ENCODE measurements around the gene SUN1. TPM values are rescaled to one million over a fixed set of nuclear protein-coding genes. Genes with fewer than 3 reads are reported as not detected.

The SUN1 gene
- total and polyA plus RNA-seq, 5 donors = 86.9 to 163 (median 139) TPM

DNA sequence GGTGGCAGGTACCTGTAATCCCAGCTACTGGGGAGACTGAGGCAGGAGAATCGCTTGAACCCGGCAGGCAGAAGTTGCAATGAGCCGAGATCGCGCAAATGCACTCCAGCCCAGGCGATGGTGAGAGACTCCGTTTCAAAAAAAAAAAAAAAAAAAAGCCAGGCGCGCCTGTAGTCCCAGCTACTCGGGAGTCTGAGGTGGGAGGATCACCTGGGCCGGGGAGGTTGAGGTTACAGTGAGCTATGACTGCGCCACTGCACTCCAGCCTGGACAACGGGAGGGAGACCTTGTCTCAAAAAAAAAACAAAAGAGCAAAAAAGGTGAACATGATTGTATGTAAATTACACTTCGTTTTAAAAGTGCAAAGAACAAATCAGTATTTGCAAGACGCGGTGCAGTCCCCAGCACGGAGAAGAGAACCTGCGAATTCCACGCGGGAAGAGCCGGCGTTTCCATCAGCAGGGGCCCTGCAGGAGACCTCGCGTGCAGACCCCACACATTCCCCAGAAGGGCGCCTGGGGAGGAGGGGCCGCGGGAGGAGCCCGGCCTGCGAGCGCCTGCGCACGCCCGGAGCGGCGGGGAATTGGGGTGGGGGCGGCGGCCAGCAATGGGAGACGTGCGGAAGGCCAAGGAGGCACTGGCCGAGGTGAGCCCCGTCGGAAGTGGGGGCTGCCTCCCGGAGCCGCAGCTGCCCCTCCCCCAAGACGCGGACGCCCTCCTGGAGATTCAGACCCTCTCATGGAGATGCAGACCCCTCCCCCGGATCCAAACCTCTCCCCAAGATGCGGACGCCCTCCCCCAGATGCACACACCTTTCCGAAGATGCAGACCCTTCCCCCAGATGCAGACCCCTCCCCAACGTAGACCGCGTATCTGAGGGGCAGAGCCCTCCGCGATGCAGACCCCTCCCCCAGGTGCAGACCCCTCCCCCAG lies 16.7 kb upstream of the SUN1 start:
- DNase-seq = peak; percentile 35 to 79 (median 74)
- Histone ChIP-seq H3K27me3 (ENCODE audit: control insufficient read depth, insufficient read depth) (no peaks in the 10 kb centered on the region), H3K4me3 (ENCODE audit: low read length) (peak overlapping the region; percentile 62), H3K27ac (ENCODE audit: low read length) (peak overlapping the region; percentile 72), H3K4me1 (ENCODE audit: control insufficient read depth, insufficient read depth, low read length) (peaks cover 9% of the 10 kb centered on the region), H3K9me3 (ENCODE audit: control insufficient read depth, low read length) (no peaks in the 10 kb centered on the region)
- WGBS = 25% methylated on average over 56 of the region's 56 CpGs
- no peak for ATAC-seq
- intact Hi-C loops (cut with DNase I) = no loop called here

DNA sequence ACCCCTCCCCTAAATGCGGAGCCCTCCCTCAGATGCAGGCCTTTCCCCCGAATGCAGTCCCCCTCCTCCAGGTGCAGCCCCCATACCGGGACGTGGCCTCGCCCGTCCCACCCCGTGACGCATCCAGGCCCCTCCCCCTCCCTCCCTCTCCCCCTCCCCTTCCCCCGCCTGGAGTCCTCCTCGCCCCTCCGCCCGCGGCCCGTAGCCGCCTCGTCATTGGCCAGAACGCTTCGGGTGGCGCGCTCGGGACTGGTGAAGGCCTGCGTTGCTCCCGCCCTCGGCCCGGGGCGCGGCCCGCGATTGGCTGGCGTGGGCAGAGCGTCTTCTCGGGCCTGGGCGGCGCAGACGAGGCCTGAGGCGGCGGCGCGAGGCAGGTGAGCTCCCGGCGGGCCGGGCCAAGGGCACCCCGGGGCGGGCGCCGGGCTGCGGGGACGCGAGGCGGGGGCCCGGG lies 16.0 kb upstream of the SUN1 start:
- WGBS = 1% methylated on average over 51 of the region's 51 CpGs
- peak; percentile 93 to 95 for ATAC-seq
- Histone ChIP-seq H3K4me1 (ENCODE audit: control insufficient read depth, insufficient read depth, low read length) (peaks cover 9% of the 10 kb centered on the region), H3K9me3 (ENCODE audit: control insufficient read depth, low read length) (no peaks in the 10 kb centered on the region), H3K4me3 (ENCODE audit: low read length) (peak overlapping the region; percentile 95), H3K27me3 (ENCODE audit: control insufficient read depth, insufficient read depth) (no peaks in the 10 kb centered on the region), H3K27ac (ENCODE audit: low read length) (no peak overlapping the region)
- DNase-seq = peak; percentile 98 to 100 (median 99)
- intact Hi-C loops (cut with DNase I) = no loop called here

DNA sequence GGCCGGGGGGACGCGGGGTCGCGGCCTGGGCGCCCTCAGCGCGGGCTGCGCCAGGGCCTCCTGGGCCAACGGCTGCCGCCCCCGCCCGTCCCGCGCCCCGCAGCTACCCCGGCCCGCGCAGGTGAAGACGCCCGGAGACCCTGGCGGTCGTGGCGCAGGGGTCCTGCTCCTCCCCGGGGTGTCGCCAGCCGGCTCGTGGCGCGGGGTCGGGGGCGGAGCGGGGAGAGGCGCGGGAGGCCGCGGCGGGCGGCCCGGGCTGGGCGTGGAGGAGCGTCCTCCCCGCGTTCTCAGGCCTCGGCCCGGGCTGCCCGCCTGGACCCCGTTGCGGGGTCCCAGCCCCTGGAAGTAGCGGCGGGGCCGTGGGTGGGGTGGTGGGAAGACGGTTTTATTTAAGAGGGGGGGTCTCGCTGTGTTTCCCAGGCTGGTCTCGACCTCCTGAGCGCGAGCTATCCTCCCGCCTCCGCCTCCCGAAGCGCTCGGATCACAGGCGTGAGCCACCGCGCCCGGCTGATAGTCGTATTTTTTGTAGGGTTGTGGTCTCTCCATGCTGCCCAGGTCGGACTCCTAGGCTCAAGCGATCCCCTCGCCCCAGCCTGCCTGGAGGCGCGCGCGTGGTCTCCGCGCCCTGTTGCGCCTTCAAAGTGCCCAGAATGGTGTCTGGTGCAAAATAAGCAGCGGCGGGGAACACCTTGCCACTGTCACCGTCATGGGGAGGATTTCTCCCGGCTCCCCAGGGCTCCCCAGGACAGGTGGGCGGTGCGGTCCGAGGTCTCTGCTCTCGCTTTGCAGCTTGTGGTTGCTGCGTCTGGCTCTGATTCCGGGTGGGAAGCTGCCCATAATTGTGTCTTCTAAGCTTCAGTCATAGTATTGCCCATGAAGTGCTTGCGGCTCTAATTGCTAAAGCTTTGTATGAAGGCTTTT lies 15.3 kb upstream of the SUN1 start:
- H3K4me1 ChIP-seq (ENCODE audit: control insufficient read depth, insufficient read depth, low read length) = peaks cover 9% of the 10 kb centered on the region
- peak overlapping the region; percentile 95 for H3K4me3 ChIP-seq (ENCODE audit: low read length)
- WGBS = under 1% methylated on average over 88 of the region's 88 CpGs
- H3K9me3 ChIP-seq (ENCODE audit: control insufficient read depth, low read length) = no peaks in the 10 kb centered on the region
- ATAC-seq = no peak
- H3K27me3 ChIP-seq (ENCODE audit: control insufficient read depth, insufficient read depth) = no peaks in the 10 kb centered on the region
- intact Hi-C loops (cut with DNase I) = no loop called here
- DNase-seq = peak in 2 of 3 donors; percentile 48 to 69
- H3K27ac ChIP-seq (ENCODE audit: low read length) = peak overlapping the region; percentile 44

DNA sequence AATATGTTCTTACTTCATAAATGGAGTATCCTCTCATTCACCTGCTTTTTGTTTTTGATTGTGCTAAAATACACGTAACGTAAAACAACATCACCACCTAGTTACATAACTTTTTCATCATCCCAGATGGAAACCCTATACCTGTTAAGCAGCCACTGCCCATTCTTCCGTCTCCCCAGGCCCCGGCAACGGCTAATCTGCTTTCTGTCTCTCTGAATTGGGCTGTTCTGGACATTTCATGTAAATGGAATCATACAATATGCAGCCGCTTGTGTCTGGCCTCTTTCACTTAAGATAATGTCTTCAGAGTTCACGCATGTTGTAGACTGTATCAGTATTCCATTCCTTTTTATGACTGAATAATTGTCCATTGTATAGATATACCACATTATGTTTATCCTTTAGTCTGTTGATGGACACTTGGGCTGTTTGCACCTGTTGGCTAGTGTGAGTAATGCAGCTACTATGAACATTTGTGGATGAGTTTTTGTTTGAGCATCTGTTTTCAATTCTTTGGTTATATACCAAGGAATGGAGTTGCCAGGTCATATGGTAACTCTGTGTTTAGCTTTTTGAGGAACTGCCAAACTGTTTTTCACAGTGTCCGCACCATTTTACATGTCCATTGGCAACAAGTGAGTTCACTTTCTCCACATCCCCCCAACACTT lies 14.1 kb upstream of the SUN1 start:
- ATAC-seq = no peak
- Histone ChIP-seq H3K27me3 (ENCODE audit: control insufficient read depth, insufficient read depth) (no peaks in the 10 kb centered on the region), H3K4me3 (ENCODE audit: low read length) (no peak overlapping the region), H3K27ac (ENCODE audit: low read length) (no peak overlapping the region), H3K4me1 (ENCODE audit: control insufficient read depth, insufficient read depth, low read length) (peaks cover 9% of the 10 kb centered on the region), H3K9me3 (ENCODE audit: control insufficient read depth, low read length) (no peaks in the 10 kb centered on the region)
- peak in 2 of 3 donors; percentile 1 to 28 for DNase-seq
- WGBS = 79% methylated on average over 8 of the region's 8 CpGs
- intact Hi-C loops (cut with DNase I) = no loop called here

DNA sequence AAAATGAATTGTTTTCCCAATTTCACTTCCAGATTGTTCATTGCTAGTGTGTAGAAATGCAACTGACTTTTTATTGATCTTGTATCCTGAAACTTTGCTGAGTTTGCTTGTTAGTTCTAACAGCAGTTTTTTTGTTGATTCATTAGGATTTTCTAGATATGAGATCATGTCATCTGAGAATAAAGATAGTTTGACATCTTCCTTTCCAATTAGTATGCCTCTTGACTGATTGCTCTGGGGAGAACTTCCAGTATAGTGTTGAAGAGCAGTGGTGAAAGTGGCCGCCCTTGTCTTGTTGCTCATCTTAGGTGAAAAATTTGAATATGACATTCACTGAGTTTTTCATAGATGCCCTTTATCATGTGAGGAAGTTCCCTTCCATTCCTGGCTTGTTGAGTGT lies 11.9 kb upstream of the SUN1 start:
- intact Hi-C loops (cut with DNase I) = loop anchor here in 3 of 4 donors (5.0 to 10.0 kb wide), 3 partner anchors 33 to 54 kb away; partner anchors contain the start of gene GET4 (in 1 of the 3)
- DNase-seq (no peak), ATAC-seq (no peak)
- H3K27ac ChIP-seq (ENCODE audit: low read length) = no peak overlapping the region
- WGBS = 91% methylated on average over 1 of the region's 1 CpG
- no peaks in the 10 kb centered on the region for H3K27me3 ChIP-seq (ENCODE audit: control insufficient read depth, insufficient read depth)
- no peaks in the 10 kb centered on the region for H3K9me3 ChIP-seq (ENCODE audit: control insufficient read depth, low read length)
- H3K4me3 ChIP-seq (ENCODE audit: low read length) = no peak overlapping the region
- peaks cover 15% of the 10 kb centered on the region for H3K4me1 ChIP-seq (ENCODE audit: control insufficient read depth, insufficient read depth, low read length)

DNA sequence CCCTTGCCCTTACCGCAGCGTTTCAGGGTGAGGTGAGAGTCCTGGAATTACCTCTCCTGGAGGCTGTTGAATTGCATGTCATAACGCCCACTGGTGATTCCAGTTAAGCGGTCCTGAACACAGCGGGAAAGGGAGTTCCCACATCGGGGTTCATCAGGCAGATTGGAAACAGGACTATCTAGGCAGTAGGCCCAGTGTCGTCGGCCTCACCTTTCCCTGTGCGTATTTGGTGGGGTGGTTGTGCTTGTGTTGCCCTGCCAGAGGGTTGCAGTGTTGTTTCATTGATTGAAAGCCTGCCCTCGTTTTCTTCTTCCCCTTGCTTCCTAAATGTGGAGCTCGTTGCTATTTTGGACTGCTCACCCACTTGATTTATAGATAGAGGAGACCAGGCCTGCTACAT lies 10.6 kb upstream of the SUN1 start:
- peak in 2 of 3 donors; percentile 28 to 37 for DNase-seq
- 66% methylated on average over 11 of the region's 11 CpGs for WGBS
- intact Hi-C loops (cut with DNase I) = loop anchor here in 3 of 4 donors (5.0 to 10.0 kb wide), 3 partner anchors 34 to 53 kb away; partner anchors contain the start of gene GET4 (in 1 of the 3)
- peak; percentile 49 to 52 for ATAC-seq
- H3K4me1 ChIP-seq (ENCODE audit: control insufficient read depth, insufficient read depth, low read length) = peaks cover 23% of the 10 kb centered on the region
- no peaks in the 10 kb centered on the region for H3K27me3 ChIP-seq (ENCODE audit: control insufficient read depth, insufficient read depth)
- H3K27ac ChIP-seq (ENCODE audit: low read length) = peak overlapping the region; percentile 66
- no peak overlapping the region for H3K4me3 ChIP-seq (ENCODE audit: low read length)
- no peaks in the 10 kb centered on the region for H3K9me3 ChIP-seq (ENCODE audit: control insufficient read depth, low read length)

DNA sequence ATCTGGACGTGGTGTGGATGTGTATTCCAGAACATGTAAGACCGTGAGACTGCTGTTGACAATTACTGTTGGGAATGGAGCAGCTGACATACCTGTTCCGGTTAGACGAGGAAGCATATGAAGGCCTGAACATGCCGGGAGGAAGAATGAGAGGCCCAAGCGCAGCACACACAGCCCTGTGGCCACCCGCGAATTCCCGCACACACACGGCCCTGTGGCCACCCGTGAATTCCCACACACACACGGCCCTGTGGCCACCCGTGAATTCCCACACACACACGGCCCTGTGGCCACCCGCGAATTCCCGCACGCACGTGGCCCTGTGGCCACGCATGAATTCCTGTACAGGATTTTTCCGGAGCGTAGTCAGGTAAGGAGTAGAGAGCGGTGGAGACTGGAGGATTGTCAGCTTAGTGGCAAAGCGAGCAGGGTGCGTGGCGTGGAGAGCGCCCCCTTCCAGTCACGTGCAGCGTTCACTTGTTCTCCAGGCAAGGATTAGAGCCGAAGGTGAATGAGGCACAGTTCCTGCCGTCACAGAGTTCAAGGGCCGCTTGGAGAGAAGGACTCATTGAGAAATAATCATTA lies 9.5 kb upstream of the SUN1 start:
- H3K27ac ChIP-seq (ENCODE audit: low read length) = peak overlapping the region; percentile 25
- H3K4me1 ChIP-seq (ENCODE audit: control insufficient read depth, insufficient read depth, low read length) = peaks cover 23% of the 10 kb centered on the region
- WGBS = 81% methylated on average over 32 of the region's 32 CpGs
- DNase-seq (peak in 2 of 3 donors; percentile 23 to 41), ATAC-seq (no peak)
- H3K9me3 ChIP-seq (ENCODE audit: control insufficient read depth, low read length) = no peaks in the 10 kb centered on the region
- no peak overlapping the region for H3K4me3 ChIP-seq (ENCODE audit: low read length)
- no peaks in the 10 kb centered on the region for H3K27me3 ChIP-seq (ENCODE audit: control insufficient read depth, insufficient read depth)
- intact Hi-C loops (cut with DNase I) = loop anchor here in 3 of 4 donors (5.0 to 10.0 kb wide), 3 partner anchors 35 to 52 kb away; partner anchors contain the start of gene GET4 (in 1 of the 3)

DNA sequence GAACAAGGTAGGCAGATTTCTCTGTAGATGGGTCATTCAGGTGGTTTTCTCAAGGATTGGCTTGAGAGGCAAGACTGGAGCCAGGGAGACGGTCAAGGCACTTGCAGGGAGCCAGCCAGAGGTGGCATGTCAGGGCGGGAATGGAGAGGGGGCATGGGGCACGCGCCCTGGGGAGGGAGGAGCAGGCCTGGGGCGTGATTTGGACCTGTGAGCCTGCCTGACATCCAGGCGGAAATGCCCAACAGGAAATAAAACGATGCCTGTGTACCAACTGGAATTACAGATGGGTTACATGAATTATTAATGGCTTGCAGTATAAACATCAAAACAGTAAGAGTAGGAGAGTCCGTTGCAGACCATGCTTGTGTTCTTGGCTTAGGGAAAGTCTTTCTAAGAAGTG lies 8.6 kb upstream of the SUN1 start:
- intact Hi-C loops (cut with DNase I) = loop anchor here in 3 of 4 donors (5.0 to 10.0 kb wide), 3 partner anchors 36 to 51 kb away; partner anchors contain the start of gene GET4 (in 1 of the 3)
- H3K27me3 ChIP-seq (ENCODE audit: control insufficient read depth, insufficient read depth) = no peaks in the 10 kb centered on the region
- peaks cover 20% of the 10 kb centered on the region for H3K4me1 ChIP-seq (ENCODE audit: control insufficient read depth, insufficient read depth, low read length)
- DNase-seq (peak in 2 of 3 donors; percentile 33 to 57), ATAC-seq (no peak)
- 69% methylated on average over 8 of the region's 8 CpGs for WGBS
- peak overlapping the region; percentile 19 for H3K27ac ChIP-seq (ENCODE audit: low read length)
- no peak overlapping the region for H3K4me3 ChIP-seq (ENCODE audit: low read length)
- no peaks in the 10 kb centered on the region for H3K9me3 ChIP-seq (ENCODE audit: control insufficient read depth, low read length)

DNA sequence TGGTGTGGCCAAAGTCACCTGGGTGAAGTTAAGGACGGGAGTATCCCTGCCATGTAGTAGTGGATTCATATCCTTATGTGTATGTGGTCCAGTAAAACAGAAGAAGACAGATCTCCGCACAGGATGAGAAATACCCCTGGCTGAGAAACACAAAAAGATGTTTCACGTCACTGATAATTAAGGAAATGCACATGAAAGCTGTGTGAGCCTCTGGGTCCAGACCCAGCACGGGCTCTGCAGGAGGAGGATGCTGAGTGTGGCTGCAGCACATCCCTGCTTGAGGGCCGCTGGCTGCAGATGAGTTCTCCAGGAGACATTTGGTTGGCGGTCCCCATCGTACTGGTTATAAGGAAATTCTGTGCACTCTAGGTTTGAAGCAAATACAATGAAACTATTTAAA lies 8.2 kb upstream of the SUN1 start:
- 50% methylated on average over 7 of the region's 7 CpGs for WGBS
- Histone ChIP-seq H3K9me3 (ENCODE audit: control insufficient read depth, low read length) (no peaks in the 10 kb centered on the region), H3K27me3 (ENCODE audit: control insufficient read depth, insufficient read depth) (no peaks in the 10 kb centered on the region), H3K4me3 (ENCODE audit: low read length) (no peak overlapping the region), H3K27ac (ENCODE audit: low read length) (peak overlapping the region; percentile 19), H3K4me1 (ENCODE audit: control insufficient read depth, insufficient read depth, low read length) (peaks cover 20% of the 10 kb centered on the region)
- ATAC-seq (no peak), DNase-seq (peak in 1 of 3 donors; percentile 34)
- intact Hi-C loops (cut with DNase I) = loop anchor here in 3 of 4 donors (5.0 to 10.0 kb wide), 3 partner anchors 37 to 51 kb away; partner anchors contain the start of gene GET4 (in 1 of the 3)

DNA sequence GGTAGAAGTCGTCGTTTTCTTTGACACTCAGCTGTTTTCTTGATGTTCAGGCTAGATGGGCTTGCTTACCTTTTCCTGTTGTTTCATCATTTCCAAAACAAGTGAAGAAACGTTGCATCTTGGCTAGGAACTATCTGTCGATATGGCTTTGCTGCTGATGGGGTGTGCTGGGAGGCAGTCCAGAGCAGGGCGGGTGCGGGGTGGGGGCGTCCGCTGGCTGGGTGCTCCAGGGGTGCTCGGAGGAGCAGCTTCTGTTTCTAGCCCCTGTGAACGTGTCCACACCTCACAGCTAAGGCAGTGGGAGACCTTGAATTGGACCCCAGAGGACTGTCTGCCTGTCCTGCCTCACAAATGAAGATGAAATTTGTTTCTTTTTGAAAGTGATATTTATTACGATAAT lies 7.6 kb upstream of the SUN1 start:
- ATAC-seq (no peak), DNase-seq (peak in 1 of 3 donors; percentile 54)
- Histone ChIP-seq H3K4me1 (ENCODE audit: control insufficient read depth, insufficient read depth, low read length) (peaks cover 20% of the 10 kb centered on the region), H3K4me3 (ENCODE audit: low read length) (no peak overlapping the region), H3K27ac (ENCODE audit: low read length) (peak overlapping the region; percentile 5), H3K27me3 (ENCODE audit: control insufficient read depth, insufficient read depth) (no peaks in the 10 kb centered on the region), H3K9me3 (ENCODE audit: control insufficient read depth, low read length) (no peaks in the 10 kb centered on the region)
- intact Hi-C loops (cut with DNase I) = loop anchor here in 3 of 4 donors (5.0 to 10.0 kb wide), 3 partner anchors 37 to 50 kb away; partner anchors contain the start of gene GET4 (in 1 of the 3)
- WGBS = 37% methylated on average over 11 of the region's 11 CpGs

All from right cardiac atrium (tissue), 5 donors.